Measurements from ENCODE around the gene PCYT1B. TPM values are rescaled to one million over a fixed set of nuclear protein-coding genes. Genes with fewer than 3 reads are reported as not detected.

Gene PCYT1B
- total RNA-seq, 2 experiments from 2014 or later, result 0.17 to 0.23 TPM

DNA sequence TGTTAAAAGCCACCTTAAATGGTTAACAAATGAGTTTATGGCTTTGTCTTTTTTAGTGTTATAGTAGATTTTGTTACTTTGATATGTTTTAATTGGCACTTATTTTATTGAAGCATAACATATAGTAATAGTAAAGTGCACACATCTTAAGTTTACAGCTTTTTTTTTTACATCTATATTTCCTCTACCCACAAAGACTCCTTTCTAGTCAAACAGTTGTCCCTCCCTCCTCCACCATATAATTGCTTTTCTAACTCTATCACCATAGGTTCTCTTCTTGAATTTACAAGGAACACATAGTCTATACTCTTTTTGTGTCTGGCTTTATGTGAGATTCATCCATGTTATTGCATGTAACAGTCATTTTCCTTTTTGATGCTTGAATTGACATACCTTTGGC lies 110.6 kb downstream of the PCYT1B start:
- H3K27ac Mint-ChIP-seq, result no peak overlapping the region
- no peak for ATAC-seq (ENCODE audit: low read depth)
- H3K4me1 Mint-ChIP-seq, result no peaks in the 10 kb centered on the region
- POLR2A ChIA-PET, result no interaction called here
- H3K9me3 Mint-ChIP-seq, result no peaks in the 10 kb centered on the region
- peaks cover 11% of the 10 kb centered on the region for H3K36me3 Mint-ChIP-seq
- H3K27me3 Mint-ChIP-seq, result no peaks in the 10 kb centered on the region
- no peak overlapping the region for H3K4me3 Mint-ChIP-seq
- DNase-seq, result no peak

DNA sequence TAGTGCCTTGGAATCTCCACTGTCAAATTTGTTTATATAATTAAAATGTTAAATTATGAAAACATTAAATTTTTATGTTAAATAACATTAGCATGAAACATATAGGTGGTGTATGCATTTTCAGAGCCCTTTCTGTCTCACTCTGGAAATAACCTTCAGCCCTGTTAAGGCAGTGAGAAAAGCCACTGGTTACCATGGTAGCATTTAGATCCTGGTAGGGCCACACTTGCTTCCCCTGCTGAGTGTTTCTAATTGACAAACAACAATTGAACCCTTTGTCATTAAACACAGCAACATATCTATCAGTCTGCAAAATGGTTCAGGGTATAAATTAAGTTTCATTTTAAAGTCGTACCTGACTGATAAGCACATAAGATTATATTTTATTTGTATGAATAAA lies 118.5 kb downstream of the PCYT1B start:
- peaks cover 8% of the 10 kb centered on the region for H3K36me3 Mint-ChIP-seq
- ATAC-seq (ENCODE audit: low read depth) (no peak), DNase-seq (no peak)
- H3K27ac Mint-ChIP-seq, result no peak overlapping the region
- no peaks in the 10 kb centered on the region for H3K9me3 Mint-ChIP-seq
- POLR2A ChIA-PET, result no interaction called here
- no peak overlapping the region for H3K4me3 Mint-ChIP-seq
- H3K27me3 Mint-ChIP-seq, result no peaks in the 10 kb centered on the region
- no peaks in the 10 kb centered on the region for H3K4me1 Mint-ChIP-seq

DNA sequence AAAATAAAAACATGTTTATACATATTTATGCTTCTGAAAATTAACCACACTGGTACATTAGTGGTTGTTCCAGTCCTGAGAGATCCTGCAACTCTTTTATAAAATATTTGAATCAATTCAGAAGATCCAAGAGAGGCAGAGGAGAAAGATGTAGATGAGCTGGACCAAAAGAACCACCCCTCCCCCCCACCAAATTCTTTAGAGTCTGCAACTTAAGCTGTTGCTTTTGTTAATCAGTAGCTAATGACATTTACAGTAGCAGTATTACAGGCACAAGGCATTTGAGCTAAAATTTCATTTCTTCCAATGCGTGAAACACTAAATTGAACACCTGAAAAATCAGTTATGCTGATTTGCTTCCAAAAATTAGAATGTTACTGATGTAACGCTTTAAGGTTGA lies 120.5 kb downstream of the PCYT1B start:
- Mint-ChIP-seq H3K36me3 (peaks cover 8% of the 10 kb centered on the region), H3K27ac (no peak overlapping the region), H3K9me3 (no peaks in the 10 kb centered on the region), H3K27me3 (no peaks in the 10 kb centered on the region), H3K4me3 (no peak overlapping the region), H3K4me1 (no peaks in the 10 kb centered on the region)
- POLR2A ChIA-PET, result no interaction called here
- ATAC-seq (ENCODE audit: low read depth), result no peak
- no peak for DNase-seq

DNA sequence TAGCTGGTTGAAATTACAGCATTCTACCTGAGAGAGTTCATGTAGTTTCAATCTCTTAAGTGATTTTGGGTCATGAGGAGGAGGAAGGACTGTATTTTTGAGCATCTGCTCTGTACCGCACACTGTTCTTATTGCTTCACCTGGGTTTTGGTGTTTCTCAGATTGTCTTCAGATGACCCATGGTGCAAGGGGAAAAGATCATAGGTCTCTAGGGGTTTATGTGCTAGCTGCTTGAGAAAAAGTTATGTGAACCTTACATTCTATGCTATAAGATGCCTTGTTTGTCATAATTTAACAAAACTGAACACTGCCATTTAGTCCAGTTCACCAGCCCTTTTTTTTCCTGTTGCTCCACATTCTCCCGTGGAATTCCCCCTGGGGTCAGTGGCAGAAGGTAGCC lies 121.7 kb downstream of the PCYT1B start:
- Mint-ChIP-seq H3K36me3 (peaks cover 4% of the 10 kb centered on the region), H3K4me3 (no peak overlapping the region), H3K27me3 (no peaks in the 10 kb centered on the region), H3K9me3 (no peaks in the 10 kb centered on the region), H3K27ac (no peak overlapping the region), H3K4me1 (no peaks in the 10 kb centered on the region)
- DNase-seq (no peak), ATAC-seq (ENCODE audit: low read depth) (no peak)
- POLR2A ChIA-PET, result no interaction called here

DNA sequence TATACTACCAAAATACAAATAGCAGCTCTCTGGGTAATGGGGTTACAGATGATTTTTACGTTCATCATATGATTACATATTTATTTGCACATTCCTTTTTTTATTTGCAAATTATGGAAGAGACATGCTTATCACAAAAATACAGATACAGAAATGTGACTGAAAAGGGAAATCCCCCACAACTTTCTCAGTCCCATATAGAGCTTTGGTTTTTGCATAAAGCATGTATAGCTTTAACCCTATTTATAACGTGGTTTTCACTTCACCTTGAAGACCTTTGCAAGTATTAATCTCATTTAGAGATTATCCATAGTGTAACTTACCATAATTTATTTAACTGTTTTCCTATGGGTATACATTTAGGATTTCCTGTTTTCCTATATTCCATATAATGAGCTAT lies 126.7 kb downstream of the PCYT1B start:
- ATAC-seq (ENCODE audit: low read depth), result no peak
- POLR2A ChIA-PET, result no interaction called here
- H3K27me3 Mint-ChIP-seq, result no peaks in the 10 kb centered on the region
- H3K4me3 Mint-ChIP-seq, result no peak overlapping the region
- no peaks in the 10 kb centered on the region for H3K9me3 Mint-ChIP-seq
- no peaks in the 10 kb centered on the region for H3K4me1 Mint-ChIP-seq
- H3K27ac Mint-ChIP-seq, result no peak overlapping the region
- DNase-seq, result no peak
- peaks cover 2% of the 10 kb centered on the region for H3K36me3 Mint-ChIP-seq

DNA sequence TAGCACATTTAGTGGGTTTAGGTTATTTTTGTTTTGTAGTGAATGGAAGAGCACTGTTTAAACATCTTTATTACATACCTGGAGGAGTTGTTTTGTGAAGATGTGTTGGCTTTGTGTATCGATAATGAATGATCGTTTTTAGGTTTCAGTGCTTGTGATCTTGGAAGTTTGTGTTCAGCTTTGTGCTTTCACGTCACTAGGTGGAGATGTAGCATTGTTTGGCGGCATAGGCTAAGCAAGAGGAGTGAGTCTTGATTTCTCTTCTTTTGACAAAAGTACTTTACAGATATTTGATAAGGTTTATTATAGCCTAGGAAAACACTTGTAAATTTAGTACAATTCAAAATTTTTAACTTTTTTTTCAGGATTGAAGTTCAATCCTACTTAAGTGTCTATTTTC lies 131.7 kb downstream of the PCYT1B start:
- peaks cover 4% of the 10 kb centered on the region for H3K4me1 Mint-ChIP-seq
- no peaks in the 10 kb centered on the region for H3K9me3 Mint-ChIP-seq
- no peak overlapping the region for H3K27ac Mint-ChIP-seq

DNA sequence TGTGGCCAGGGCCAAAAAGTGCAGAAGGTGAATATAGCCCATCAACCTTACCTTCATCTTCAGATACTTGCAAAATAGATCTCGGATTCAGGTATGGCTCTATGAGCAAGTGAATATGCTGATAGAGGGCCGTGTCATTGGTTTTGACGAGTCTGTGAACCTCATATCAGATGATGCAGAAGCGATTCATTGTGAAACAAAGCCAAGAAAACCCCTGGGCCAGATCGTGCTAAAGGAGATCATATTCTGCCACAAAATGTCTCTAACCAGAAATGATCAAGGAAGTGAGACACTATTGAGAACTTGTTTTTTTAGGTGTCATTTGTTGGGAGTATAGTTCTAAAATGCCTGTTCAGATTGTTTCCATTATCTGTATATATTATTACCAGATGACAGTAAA lies 133.7 kb downstream of the PCYT1B start:
- no peak overlapping the region for H3K27ac Mint-ChIP-seq
- H3K36me3 Mint-ChIP-seq, result peaks cover 17% of the 10 kb centered on the region
- POLR2A ChIA-PET, result no interaction called here
- ATAC-seq (ENCODE audit: low read depth) (no peak), DNase-seq (no peak)
- peaks cover 4% of the 10 kb centered on the region for H3K4me1 Mint-ChIP-seq
- no peaks in the 10 kb centered on the region for H3K27me3 Mint-ChIP-seq
- no peaks in the 10 kb centered on the region for H3K9me3 Mint-ChIP-seq
- H3K4me3 Mint-ChIP-seq, result no peak overlapping the region

More for the DNA sequence above, 131.7 kb downstream of the PCYT1B start:
- ATAC-seq (ENCODE audit: low read depth) (no peak), DNase-seq (no peak)
- H3K27me3 Mint-ChIP-seq, result no peaks in the 10 kb centered on the region
- H3K4me3 Mint-ChIP-seq, result no peak overlapping the region
- POLR2A ChIA-PET, result no interaction called here
- peaks cover 13% of the 10 kb centered on the region for H3K36me3 Mint-ChIP-seq

DNA sequence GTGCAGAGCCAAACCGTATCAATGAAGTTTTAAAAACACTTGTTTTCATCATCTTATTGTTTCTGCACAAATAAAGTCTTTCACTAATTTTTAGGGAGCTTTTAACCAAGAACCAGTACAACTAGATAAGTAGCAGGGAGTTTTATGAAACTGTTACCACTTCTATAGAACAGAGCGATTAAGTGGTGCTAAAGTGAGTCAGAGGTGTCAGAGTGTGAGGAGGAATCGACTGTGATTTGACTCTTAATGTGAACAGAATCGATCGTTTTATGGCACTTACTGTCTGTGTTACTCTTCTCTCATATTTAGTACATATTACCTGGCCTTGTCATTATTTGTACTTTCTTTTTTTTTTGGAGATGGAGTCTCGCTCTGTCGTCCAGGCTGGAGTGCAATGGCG lies 138.8 kb downstream of the PCYT1B start:
- POLR2A ChIA-PET, result no interaction called here
- ATAC-seq (ENCODE audit: low read depth), result no peak
- Mint-ChIP-seq H3K27ac (no peak overlapping the region), H3K36me3 (peaks cover 25% of the 10 kb centered on the region), H3K4me3 (no peak overlapping the region), H3K27me3 (no peaks in the 10 kb centered on the region), H3K4me1 (peaks cover 10% of the 10 kb centered on the region), H3K9me3 (no peaks in the 10 kb centered on the region)
- no peak for DNase-seq

Other genes starting within 250 kb of the PCYT1B start
- 10 to 100 TPM; 32.1 to 32.4 TPM for gene PDK3, start 182.1 kb downstream of the PCYT1B start, total RNA-seq
- 10 to 100 TPM; 24.0 to 24.3 TPM for gene POLA1, start 46.6 kb upstream of the PCYT1B start, total RNA-seq